ENCODE measurements around the gene UBE2R2. TPM values are rescaled to one million over a fixed set of nuclear protein-coding genes. Genes with fewer than 3 reads are reported as not detected.

UBE2R2 gene
- polyA plus RNA-seq, 1 donor from 2014 or later = 45.0 TPM

DNA sequence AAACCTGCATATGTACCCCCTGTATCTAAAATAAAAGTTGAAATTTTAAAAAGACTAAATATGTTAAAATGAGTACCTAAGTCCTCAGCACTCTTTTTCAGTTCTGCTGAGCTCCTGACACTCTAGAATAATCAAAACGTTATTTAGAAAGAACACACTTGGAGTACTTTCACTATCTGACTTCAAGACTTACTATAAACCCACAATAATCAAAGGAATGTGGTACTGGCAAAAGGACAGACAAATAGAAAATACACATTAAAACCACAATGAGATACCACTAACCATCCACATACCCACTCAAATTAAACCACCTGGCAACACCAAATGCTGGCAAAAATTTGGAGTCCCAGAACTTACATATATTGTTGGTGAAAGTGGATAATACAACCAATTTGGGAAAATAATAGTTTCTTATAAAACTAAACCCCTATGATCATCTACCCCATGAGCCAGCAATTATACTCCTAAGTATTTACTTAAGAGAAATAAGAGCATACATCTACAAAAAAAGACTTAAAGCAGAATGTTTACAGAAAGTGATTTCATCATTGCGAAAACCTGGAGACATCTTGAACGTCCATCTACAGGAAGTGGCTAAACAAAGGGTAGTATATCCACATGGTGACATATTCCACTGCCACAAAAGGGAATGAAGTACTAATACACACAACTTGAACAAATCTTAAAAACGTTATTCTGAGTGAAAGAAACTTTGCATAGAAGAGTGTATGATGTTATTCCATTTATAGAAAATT is 34.4 kb upstream of the UBE2R2 start:
- no peaks in the 10 kb centered on the region for H3K9me2 ChIP-seq (ENCODE audit: insufficient read depth, low read length)
- no peak for TF ChIP-seq POLR2AphosphoS5 (IDR thresholded peaks at IDR 0.05)
- no peak for TF ChIP-seq SMC3 (conservative IDR thresholded peaks at IDR 0.05; ENCODE audit: poor library complexity)
- no peak for TF ChIP-seq MXI1 (conservative IDR thresholded peaks at IDR 0.05; ENCODE audit: poor library complexity, severe bottlenecking)
- no peak for TF ChIP-seq TAF1 (IDR thresholded peaks at IDR 0.05; ENCODE audit: low read depth)
- no peak for TF ChIP-seq RAD21 (conservative IDR thresholded peaks at IDR 0.05)
- no peak for TF ChIP-seq EP300 (conservative IDR thresholded peaks at IDR 0.05; ENCODE audit: poor library complexity, severe bottlenecking)
- TF ChIP-seq, protein P1, sequence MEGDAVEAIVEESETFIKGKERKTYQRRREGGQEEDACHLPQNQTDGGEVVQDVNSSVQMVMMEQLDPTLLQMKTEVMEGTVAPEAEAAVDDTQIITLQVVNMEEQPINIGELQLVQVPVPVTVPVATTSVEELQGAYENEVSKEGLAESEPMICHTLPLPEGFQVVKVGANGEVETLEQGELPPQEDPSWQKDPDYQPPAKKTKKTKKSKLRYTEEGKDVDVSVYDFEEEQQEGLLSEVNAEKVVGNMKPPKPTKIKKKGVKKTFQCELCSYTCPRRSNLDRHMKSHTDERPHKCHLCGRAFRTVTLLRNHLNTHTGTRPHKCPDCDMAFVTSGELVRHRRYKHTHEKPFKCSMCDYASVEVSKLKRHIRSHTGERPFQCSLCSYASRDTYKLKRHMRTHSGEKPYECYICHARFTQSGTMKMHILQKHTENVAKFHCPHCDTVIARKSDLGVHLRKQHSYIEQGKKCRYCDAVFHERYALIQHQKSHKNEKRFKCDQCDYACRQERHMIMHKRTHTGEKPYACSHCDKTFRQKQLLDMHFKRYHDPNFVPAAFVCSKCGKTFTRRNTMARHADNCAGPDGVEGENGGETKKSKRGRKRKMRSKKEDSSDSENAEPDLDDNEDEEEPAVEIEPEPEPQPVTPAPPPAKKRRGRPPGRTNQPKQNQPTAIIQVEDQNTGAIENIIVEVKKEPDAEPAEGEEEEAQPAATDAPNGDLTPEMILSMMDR (IDR thresholded peaks at IDR 0.05; ENCODE audit: poor library complexity, severe bottlenecking) = no peak
- TF ChIP-seq REST (IDR thresholded peaks at IDR 0.05; ENCODE audit: borderline replicate concordance) = no peak
- no peak overlapping the region for H3K4me2 ChIP-seq (ENCODE audit: low read length)
- no peaks in the 10 kb centered on the region for H3K27me3 ChIP-seq (ENCODE audit: insufficient read depth, low read depth, low read length)
- H3K36me3 ChIP-seq (ENCODE audit: insufficient read depth, low read length) = no peaks in the 10 kb centered on the region
- no peaks in the 10 kb centered on the region for H3K9me3 ChIP-seq (ENCODE audit: low read length)
- H3K9ac ChIP-seq (ENCODE audit: low read length) = no peak overlapping the region
- no peak overlapping the region for H3K4me3 ChIP-seq (ENCODE audit: low read length)
- no peaks in the 10 kb centered on the region for H3K79me2 ChIP-seq (replicated peaks; ENCODE audit: insufficient read depth, low read length)
- no peak overlapping the region for H3K27ac ChIP-seq (ENCODE audit: low read length)
- no peaks in the 10 kb centered on the region for H3F3A ChIP-seq (ENCODE audit: insufficient read depth, low read length, poor library complexity, severe bottlenecking)
- no peaks in the 10 kb centered on the region for H4K20me1 ChIP-seq (ENCODE audit: insufficient read depth)
- no peak overlapping the region for H2AFZ ChIP-seq (ENCODE audit: low read depth, low read length)

DNA sequence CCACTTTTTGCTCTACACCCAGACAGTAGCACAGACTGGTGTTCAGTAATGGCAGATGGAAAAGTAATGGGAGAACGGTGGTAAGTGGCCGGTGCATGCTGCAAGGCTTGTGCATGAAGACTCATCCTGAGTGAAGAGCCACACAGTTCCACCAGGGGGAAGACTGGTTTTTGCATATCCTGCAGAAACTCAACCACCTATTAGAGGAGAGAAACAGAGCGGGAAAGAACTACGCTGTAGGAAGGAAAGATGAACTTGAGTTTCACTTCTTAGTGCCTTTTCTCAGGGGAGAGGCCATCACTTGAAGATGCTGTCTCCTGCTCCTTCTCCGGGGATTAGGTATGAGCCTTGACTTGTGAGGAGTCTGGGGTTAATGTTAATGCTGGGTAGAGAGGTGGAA is 31.0 kb upstream of the UBE2R2 start:
- no peaks in the 10 kb centered on the region for H4K20me1 ChIP-seq (ENCODE audit: insufficient read depth)
- H2AFZ ChIP-seq (ENCODE audit: low read depth, low read length) = no peak overlapping the region
- no peak overlapping the region for H3K4me2 ChIP-seq (ENCODE audit: low read length)
- H3K79me2 ChIP-seq (replicated peaks; ENCODE audit: insufficient read depth, low read length) = no peaks in the 10 kb centered on the region
- no peaks in the 10 kb centered on the region for H3K36me3 ChIP-seq (ENCODE audit: insufficient read depth, low read length)
- H3K27ac ChIP-seq (ENCODE audit: low read length) = no peak overlapping the region
- H3K27me3 ChIP-seq (ENCODE audit: insufficient read depth, low read depth, low read length) = no peaks in the 10 kb centered on the region
- no peak overlapping the region for H3K9ac ChIP-seq (ENCODE audit: low read length)
- TF ChIP-seq RAD21 (conservative IDR thresholded peaks at IDR 0.05) (no peak), MXI1 (conservative IDR thresholded peaks at IDR 0.05; ENCODE audit: poor library complexity, severe bottlenecking) (no peak), SMC3 (conservative IDR thresholded peaks at IDR 0.05; ENCODE audit: poor library complexity) (no peak), EZH2 (IDR thresholded peaks at IDR 0.05; ENCODE audit: borderline replicate concordance, insufficient read depth, low read length, poor library complexity, severe bottlenecking) (no peak), TAF1 (IDR thresholded peaks at IDR 0.05; ENCODE audit: low read depth) (no peak), POLR2AphosphoS5 (IDR thresholded peaks at IDR 0.05) (no peak), EP300 (conservative IDR thresholded peaks at IDR 0.05; ENCODE audit: poor library complexity, severe bottlenecking) (no peak), REST (IDR thresholded peaks at IDR 0.05; ENCODE audit: borderline replicate concordance) (no peak)
- TF ChIP-seq, protein P1 (IDR thresholded peaks at IDR 0.05; ENCODE audit: poor library complexity, severe bottlenecking) = no peak
- no peak overlapping the region for H3K4me3 ChIP-seq (ENCODE audit: low read length)
- H3K9me2 ChIP-seq (ENCODE audit: insufficient read depth, low read length) = no peaks in the 10 kb centered on the region
- no peaks in the 10 kb centered on the region for H3F3A ChIP-seq (ENCODE audit: insufficient read depth, low read length, poor library complexity, severe bottlenecking)
- H3K9me3 ChIP-seq (ENCODE audit: low read length) = no peaks in the 10 kb centered on the region

All from neural cell (in vitro differentiated cells).